HCT116 (cell line): ENCODE results near the gene MYCN. TPM values are rescaled to one million over a fixed set of nuclear protein-coding genes. Genes with fewer than 3 reads are reported as not detected.

Experiments used
- ATAC-seq: fragments of 200-7000 bp; cut with Tn5 transposase; 2 replicates; pipeline ENCODE4 v1.9.1; 2020; ENCODE audit warnings: mild to moderate bottlenecking, moderate library complexity
- BruUV-seq: library from RNA; stranded (reverse); fragments of 400-500 nt; replicated peaks from 2 replicates; lab custom pipeline; 2021; lab: Mats Ljungman, UMichigan
- CTCF ChIA-PET: fragments of 300-600 bp; sonication (Branson Sonifier 250); formaldehyde crosslinking; loops from one replicate; lab custom pipeline; 2021; ENCODE audit warnings: antibody characterized with exemption; lab: Charles Lee
- POLR2A ChIA-PET: fragments of 300-600, 350-600 bp; sonication (Branson Sonifier 250); formaldehyde crosslinking; loops from one replicate; lab custom pipeline; 2021; ENCODE audit warnings: antibody characterized with exemption; lab: Charles Lee
- RAD21 ChIA-PET, 2 experiments: fragments of 300-600 bp; sonication (Branson Sonifier 250); formaldehyde crosslinking; loops; one replicate each; lab custom pipeline; 2023; ENCODE audit warnings: low total read pairs in 2 of 2; ENCODE audit not compliant: uncharacterized antibody in 2 of 2, unreplicated experiment in 2 of 2, low non-redundant PET in 1 of 2; lab: Charles Lee
- DNase-seq: peaks from one replicate; pipeline ENCODE4 v3.0.0-alpha.2; 2010; ENCODE audit warnings: low read depth, low spot score
- H2AFZ ChIP-seq: fragments of 200-600 bp; shearing (Covaris generic), sonication (generic); 2 replicates; pipeline ENCODE4 v1.6.1; 2017; ENCODE audit warnings: low read depth, mixed run types, mixed read lengths, antibody characterized with exemption, low read length; ENCODE audit not compliant: poor library complexity, severe bottlenecking
- H3K27ac ChIP-seq: 2 replicates; pipeline ENCODE4 v1.5.1; 2012; ENCODE audit warnings: low read depth, low read length
- H3K27me3 ChIP-seq: fragments of 200-600 bp; sonication (generic); 2 replicates; pipeline ENCODE4 v1.6.1; 2016; ENCODE audit warnings: mixed run types, low read length, mixed read lengths; ENCODE audit not compliant: insufficient read depth
- H3K36me3 ChIP-seq, 2 experiments: fragments of 200-500 bp in 1 of 2; fragments of 200-600 bp in 1 of 2; sonication (Bioruptor generic) in 1 of 2; sonication (generic) in 1 of 2; 2 replicates each; pipeline versions ENCODE4 v1.5.1 to v1.6.1; 2014 to 2016; ENCODE audit warnings: low read length in 2 of 2, inconsistent platforms in 1 of 2, mixed read lengths in 1 of 2, mixed run types in 1 of 2; ENCODE audit not compliant: insufficient read depth in 2 of 2, control insufficient read depth in 1 of 2
- H3K4me1 ChIP-seq, 2 experiments: fragments of 200-600 bp in 1 of 2; sonication (generic) in 1 of 2; 2 replicates each; pipeline versions ENCODE4 v1.5.1 to v1.6.1; 2012 to 2017; ENCODE audit warnings: low read length in 2 of 2, inconsistent platforms in 1 of 2, mild to moderate bottlenecking in 1 of 2, mixed read lengths in 1 of 2, mixed run types in 1 of 2, moderate library complexity in 1 of 2; ENCODE audit not compliant: insufficient read depth in 2 of 2, control insufficient read depth in 1 of 2
- H3K4me2 ChIP-seq: fragments of 200-600 bp; sonication (generic); 2 replicates; pipeline ENCODE4 v1.6.1; 2017; ENCODE audit warnings: mixed run types, low read length, mixed read lengths
- H3K4me3 ChIP-seq, 2 experiments: fragments of 200-600 bp in 1 of 2; sonication (generic) in 1 of 2; replicated peaks in 1 of 2; 2 replicates each; pipeline ENCODE4 v1.5.1; 2011 to 2016; ENCODE audit warnings: low read length in 2 of 2, control low read depth in 1 of 2, low read depth in 1 of 2, mild to moderate bottlenecking in 1 of 2, mixed read lengths in 1 of 2, mixed run types in 1 of 2
- H3K79me2 ChIP-seq: fragments of 200-600 bp; sonication (generic); 2 replicates; pipeline ENCODE4 v1.6.1; 2017; ENCODE audit warnings: mild to moderate bottlenecking, mixed run types, low read length, moderate library complexity, mixed read lengths; ENCODE audit not compliant: insufficient read depth
- H3K9ac ChIP-seq: fragments of 200-600 bp; sonication (generic); 2 replicates; pipeline ENCODE4 v1.6.1; 2016; ENCODE audit warnings: low read length, mixed read lengths
- H3K9me2 ChIP-seq: fragments of 200-600 bp; sonication (generic), shearing (Covaris generic); 2 replicates; pipeline ENCODE4 v1.6.1; 2017; ENCODE audit warnings: mixed run types, mild to moderate bottlenecking, moderate library complexity; ENCODE audit not compliant: insufficient read depth
- H3K9me3 ChIP-seq, 2 experiments: fragments of 200-500 bp in 1 of 2; fragments of 200-600 bp in 1 of 2; sonication (Bioruptor generic) in 1 of 2; sonication (generic) in 1 of 2; 2 replicates each; pipeline ENCODE4 v1.6.1; 2014 to 2017; ENCODE audit warnings: low read length in 2 of 2, mixed read lengths in 2 of 2, inconsistent platforms in 1 of 2, low read depth in 1 of 2, mild to moderate bottlenecking in 1 of 2, mixed run types in 1 of 2, moderate library complexity in 1 of 2; ENCODE audit not compliant: control insufficient read depth in 1 of 2, insufficient read depth in 1 of 2
- H4K20me1 ChIP-seq: fragments of 200-600 bp; sonication (generic), shearing (Covaris generic); 2 replicates; pipeline ENCODE4 v1.6.1; 2017; ENCODE audit warnings: mixed run types, mild to moderate bottlenecking, moderate library complexity; ENCODE audit not compliant: insufficient read depth
- CEBPB ChIP-seq: IDR thresholded peaks from 2 replicates; pipeline ENCODE4 v1.6.1; 2012; ENCODE audit warnings: low read depth
- ELF1 ChIP-seq: IDR thresholded peaks from 2 replicates; pipeline ENCODE4 v1.6.1; 2012; ENCODE audit warnings: low read depth, borderline replicate concordance
- FOSL1 ChIP-seq: IDR thresholded peaks from 2 replicates; pipeline ENCODE4 v1.6.1; 2012; ENCODE audit warnings: low read depth
- JUND ChIP-seq: IDR thresholded peaks from 2 replicates; pipeline ENCODE4 v1.6.1; 2012
- POLR2A ChIP-seq: IDR thresholded peaks from 2 replicates; pipeline ENCODE4 v1.7.0; 2011; ENCODE audit warnings: borderline replicate concordance; ENCODE audit not compliant: insufficient read depth, insufficient read length; ENCODE audit errors: extremely low read depth
- RAD21 ChIP-seq: IDR thresholded peaks from 2 replicates; pipeline ENCODE4 v1.6.1; 2012; ENCODE audit warnings: low read depth, mild to moderate bottlenecking
- REST ChIP-seq: IDR thresholded peaks from 2 replicates; pipeline ENCODE4 v1.6.1; 2012; ENCODE audit warnings: low read depth
- SP1 ChIP-seq: IDR thresholded peaks from 2 replicates; pipeline ENCODE4 v1.6.1; 2012; ENCODE audit warnings: low read depth
- TCF7L2 ChIP-seq: IDR thresholded peaks from 2 replicates; pipeline ENCODE4 v1.7.0; 2011; ENCODE audit warnings: borderline replicate concordance, inconsistent platforms; ENCODE audit not compliant: insufficient read depth, insufficient read length; ENCODE audit errors: extremely low read depth
- intact Hi-C: fragments of 100-400 bp; cut with micrococcal nuclease; formaldehyde crosslinking; loops from 2 replicates; pipeline ENCODE4 v1.10.0; 2022
- total RNA-seq: library from RNA; stranded (reverse); gene quantifications from one replicate; pipeline ENCODE4 v1.2.1, GENCODE V29; 2021; ENCODE audit not compliant: unreplicated experiment
- TF ChIP-seq, protein P1 (sequence below), 3 experiments: fragments of 200-600 bp in 1 of 3; sonication (generic) in 1 of 3; IDR thresholded peaks in 2 of 3; conservative IDR thresholded peaks in 1 of 3; 2 replicates each; pipeline ENCODE4 v1.5.1; 2012 to 2017; ENCODE audit warnings: low read depth in 2 of 3, low read length in 2 of 3, antibody characterized with exemption in 1 of 3, borderline replicate concordance in 1 of 3, control low read depth in 1 of 3, mild to moderate bottlenecking in 1 of 3, mixed read lengths in 1 of 3, mixed run types in 1 of 3, moderate library complexity in 1 of 3; ENCODE audit not compliant: insufficient read depth in 1 of 3

Gene MYCN
- total RNA-seq, 1 experiment from 2014 or later: not detected

DNA sequence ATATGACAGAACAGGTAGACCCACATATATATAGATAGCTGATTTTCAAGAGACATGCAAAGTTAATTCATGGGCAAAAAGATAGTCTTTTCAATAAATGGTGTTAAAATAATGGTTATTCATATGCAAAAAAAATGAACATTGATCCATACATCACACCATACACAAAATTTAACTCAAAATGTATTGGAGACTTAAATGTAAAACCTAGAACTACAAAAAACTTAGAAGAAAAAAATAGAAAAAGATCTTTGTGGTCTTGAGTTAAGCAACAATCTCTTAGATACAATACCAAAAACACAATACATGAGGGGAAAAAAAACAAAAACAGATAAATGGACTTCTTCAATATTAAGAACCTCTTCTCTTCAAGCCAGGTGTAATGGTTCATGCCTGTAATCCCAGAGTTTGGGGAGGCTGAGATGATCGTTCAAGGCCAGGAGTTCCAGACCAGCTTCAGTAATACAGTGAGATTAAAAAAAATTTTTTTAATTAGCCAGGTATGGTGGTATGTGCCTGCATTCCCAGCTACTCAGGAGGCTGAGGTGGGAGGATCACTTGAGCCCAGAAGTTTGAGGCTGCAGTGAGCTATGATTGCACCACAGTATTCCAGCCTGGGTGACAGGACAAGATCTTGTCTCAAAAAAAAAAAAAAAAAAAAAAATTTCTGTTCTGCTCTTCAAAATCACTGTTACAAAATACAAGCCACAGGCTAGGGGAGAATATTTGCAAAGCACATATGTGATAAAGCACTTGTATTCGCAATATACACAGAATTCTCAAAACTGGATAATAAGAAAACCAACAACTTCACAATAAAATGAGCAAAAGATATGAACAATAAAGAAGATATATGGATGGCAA lies 32.7 kb upstream of the MYCN start:
- POLR2A ChIA-PET: no interaction called here
- H2AFZ ChIP-seq: no peak overlapping the region
- H3K36me3 ChIP-seq: no peaks in the 10 kb centered on the region
- H3K79me2 ChIP-seq: no peaks in the 10 kb centered on the region
- RAD21 ChIA-PET: no interaction called here
- no peak overlapping the region for H3K4me2 ChIP-seq
- H3K9me3 ChIP-seq: no peaks in the 10 kb centered on the region
- H3K4me3 ChIP-seq: no peak overlapping the region
- DNase-seq: no peak
- CTCF ChIA-PET: no interaction called here
- no peaks in the 10 kb centered on the region for H3K27me3 ChIP-seq
- ATAC-seq: no peak
- intact Hi-C loops: no loop called here
- H3K9me2 ChIP-seq: no peaks in the 10 kb centered on the region
- no peak overlapping the region for H3K27ac ChIP-seq
- H4K20me1 ChIP-seq: no peaks in the 10 kb centered on the region
- H3K9ac ChIP-seq: no peak overlapping the region
- no TSS peak for BruUV-seq
- peaks cover 2 to 9% of the 10 kb centered on the region in 2 experiments; a peak in 1 of 4 replicates for H3K4me1 ChIP-seq
- TF ChIP-seq ELF1 (no peak), RAD21 (no peak), REST (no peak), POLR2A (no peak)

- no peak overlapping the region for H3K4me3 ChIP-seq
- intact Hi-C loops: no loop called here
- H3K9me2 ChIP-seq: no peaks in the 10 kb centered on the region
- RAD21 ChIA-PET: no interaction called here
- H2AFZ ChIP-seq: no peak overlapping the region
- no peak overlapping the region for H3K27ac ChIP-seq
- H3K36me3 ChIP-seq: no peaks in the 10 kb centered on the region
- H3K79me2 ChIP-seq: no peaks in the 10 kb centered on the region
- no peak for ATAC-seq
- DNase-seq: no peak
- CTCF ChIA-PET: no interaction called here
- H3K27me3 ChIP-seq: no peaks in the 10 kb centered on the region
- H4K20me1 ChIP-seq: no peaks in the 10 kb centered on the region
- no TSS peak for BruUV-seq
- POLR2A ChIA-PET: no interaction called here
- H3K4me2 ChIP-seq: no peak overlapping the region
- no peak overlapping the region for H3K9ac ChIP-seq
- no peaks in the 10 kb centered on the region for H3K9me3 ChIP-seq
- H3K4me1 ChIP-seq: peaks cover 2 to 9% of the 10 kb centered on the region in 2 experiments; a peak in 1 of 4 replicates
- no peak for TF ChIP-seq SP1
- no peak for TF ChIP-seq ELF1
- TF ChIP-seq, protein P1, sequence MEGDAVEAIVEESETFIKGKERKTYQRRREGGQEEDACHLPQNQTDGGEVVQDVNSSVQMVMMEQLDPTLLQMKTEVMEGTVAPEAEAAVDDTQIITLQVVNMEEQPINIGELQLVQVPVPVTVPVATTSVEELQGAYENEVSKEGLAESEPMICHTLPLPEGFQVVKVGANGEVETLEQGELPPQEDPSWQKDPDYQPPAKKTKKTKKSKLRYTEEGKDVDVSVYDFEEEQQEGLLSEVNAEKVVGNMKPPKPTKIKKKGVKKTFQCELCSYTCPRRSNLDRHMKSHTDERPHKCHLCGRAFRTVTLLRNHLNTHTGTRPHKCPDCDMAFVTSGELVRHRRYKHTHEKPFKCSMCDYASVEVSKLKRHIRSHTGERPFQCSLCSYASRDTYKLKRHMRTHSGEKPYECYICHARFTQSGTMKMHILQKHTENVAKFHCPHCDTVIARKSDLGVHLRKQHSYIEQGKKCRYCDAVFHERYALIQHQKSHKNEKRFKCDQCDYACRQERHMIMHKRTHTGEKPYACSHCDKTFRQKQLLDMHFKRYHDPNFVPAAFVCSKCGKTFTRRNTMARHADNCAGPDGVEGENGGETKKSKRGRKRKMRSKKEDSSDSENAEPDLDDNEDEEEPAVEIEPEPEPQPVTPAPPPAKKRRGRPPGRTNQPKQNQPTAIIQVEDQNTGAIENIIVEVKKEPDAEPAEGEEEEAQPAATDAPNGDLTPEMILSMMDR (IDR thresholded peaks at IDR 0.05 in 2 of 3, conservative IDR thresholded peaks at IDR 0.05 in 1 of 3; ENCODE audit: borderline replicate concordance in 1 of 3, insufficient read depth in 1 of 3, low read depth in 2 of 3, low read length in 2 of 3): no peak
- TF ChIP-seq TCF7L2: no peak
- no peak for TF ChIP-seq JUND
- TF ChIP-seq FOSL1: no peak
- TF ChIP-seq CEBPB: no peak
Measured at GRCh38 chr2:15908371-15908770, 32.0 kb upstream of the MYCN start.
